ENCODE data around the gene ELOVL5.

DNA sequence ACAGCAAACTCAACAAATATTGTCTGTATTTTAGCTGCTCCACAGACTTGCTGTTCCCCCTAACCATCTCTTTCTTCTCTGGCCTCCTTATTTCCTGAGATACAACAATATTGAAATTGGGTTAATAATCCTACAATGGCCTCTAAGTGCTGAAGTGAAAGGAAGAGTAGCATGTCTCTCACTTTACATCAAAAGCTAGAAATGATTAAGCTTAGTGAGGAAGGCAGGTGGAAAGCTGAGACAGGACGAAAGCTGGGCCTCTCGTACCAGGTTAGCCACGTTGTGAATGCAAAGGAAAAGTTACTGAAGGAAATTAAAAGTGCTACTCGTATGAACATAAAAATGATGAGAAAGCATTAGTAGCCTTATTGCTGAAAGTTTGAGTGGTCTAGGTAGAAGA, 63.8 kb downstream of the ELOVL5 start:
- TF ChIP-seq, protein P1, sequence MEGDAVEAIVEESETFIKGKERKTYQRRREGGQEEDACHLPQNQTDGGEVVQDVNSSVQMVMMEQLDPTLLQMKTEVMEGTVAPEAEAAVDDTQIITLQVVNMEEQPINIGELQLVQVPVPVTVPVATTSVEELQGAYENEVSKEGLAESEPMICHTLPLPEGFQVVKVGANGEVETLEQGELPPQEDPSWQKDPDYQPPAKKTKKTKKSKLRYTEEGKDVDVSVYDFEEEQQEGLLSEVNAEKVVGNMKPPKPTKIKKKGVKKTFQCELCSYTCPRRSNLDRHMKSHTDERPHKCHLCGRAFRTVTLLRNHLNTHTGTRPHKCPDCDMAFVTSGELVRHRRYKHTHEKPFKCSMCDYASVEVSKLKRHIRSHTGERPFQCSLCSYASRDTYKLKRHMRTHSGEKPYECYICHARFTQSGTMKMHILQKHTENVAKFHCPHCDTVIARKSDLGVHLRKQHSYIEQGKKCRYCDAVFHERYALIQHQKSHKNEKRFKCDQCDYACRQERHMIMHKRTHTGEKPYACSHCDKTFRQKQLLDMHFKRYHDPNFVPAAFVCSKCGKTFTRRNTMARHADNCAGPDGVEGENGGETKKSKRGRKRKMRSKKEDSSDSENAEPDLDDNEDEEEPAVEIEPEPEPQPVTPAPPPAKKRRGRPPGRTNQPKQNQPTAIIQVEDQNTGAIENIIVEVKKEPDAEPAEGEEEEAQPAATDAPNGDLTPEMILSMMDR (IDR thresholded peaks at IDR 0.05): no peak
- no peak for TF ChIP-seq POLR2A (IDR thresholded peaks at IDR 0.05)
